ENCODE results near the gene CYP4F2.

DNA sequence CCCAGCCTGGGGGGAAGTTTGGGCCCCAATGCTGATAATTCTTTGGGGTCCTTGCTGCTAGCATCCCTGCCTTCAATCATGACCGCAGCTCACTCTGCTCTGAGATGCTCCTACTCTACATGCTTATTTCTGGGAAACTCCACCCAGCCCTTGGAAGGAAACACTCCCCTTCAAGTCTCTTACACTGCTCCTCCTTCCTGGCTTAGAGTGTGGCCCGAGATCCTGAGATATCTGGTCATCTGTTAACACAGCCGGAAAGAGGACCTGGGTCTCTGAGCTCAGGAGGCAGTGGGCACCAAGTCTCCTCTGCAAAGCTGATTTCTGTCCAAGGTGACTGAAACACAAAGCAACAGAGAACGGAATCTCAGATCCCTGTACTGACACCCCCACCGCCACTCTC lies 33.0 kb downstream of the CYP4F2 start:
- TF ChIP-seq, protein P1, sequence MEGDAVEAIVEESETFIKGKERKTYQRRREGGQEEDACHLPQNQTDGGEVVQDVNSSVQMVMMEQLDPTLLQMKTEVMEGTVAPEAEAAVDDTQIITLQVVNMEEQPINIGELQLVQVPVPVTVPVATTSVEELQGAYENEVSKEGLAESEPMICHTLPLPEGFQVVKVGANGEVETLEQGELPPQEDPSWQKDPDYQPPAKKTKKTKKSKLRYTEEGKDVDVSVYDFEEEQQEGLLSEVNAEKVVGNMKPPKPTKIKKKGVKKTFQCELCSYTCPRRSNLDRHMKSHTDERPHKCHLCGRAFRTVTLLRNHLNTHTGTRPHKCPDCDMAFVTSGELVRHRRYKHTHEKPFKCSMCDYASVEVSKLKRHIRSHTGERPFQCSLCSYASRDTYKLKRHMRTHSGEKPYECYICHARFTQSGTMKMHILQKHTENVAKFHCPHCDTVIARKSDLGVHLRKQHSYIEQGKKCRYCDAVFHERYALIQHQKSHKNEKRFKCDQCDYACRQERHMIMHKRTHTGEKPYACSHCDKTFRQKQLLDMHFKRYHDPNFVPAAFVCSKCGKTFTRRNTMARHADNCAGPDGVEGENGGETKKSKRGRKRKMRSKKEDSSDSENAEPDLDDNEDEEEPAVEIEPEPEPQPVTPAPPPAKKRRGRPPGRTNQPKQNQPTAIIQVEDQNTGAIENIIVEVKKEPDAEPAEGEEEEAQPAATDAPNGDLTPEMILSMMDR (IDR thresholded peaks at IDR 0.05) = no peak
- TF ChIP-seq POLR2A (IDR thresholded peaks at IDR 0.05) (no peak), EP300 (IDR thresholded peaks at IDR 0.05) (no peak)

All from tibial nerve (tissue), 4 donors.